Endodermal cell (in vitro differentiated cells): ENCODE results near the gene GALR2. TPM values are rescaled to one million over a fixed set of nuclear protein-coding genes. Genes with fewer than 3 reads are reported as not detected.

Experiments used
- DNase-seq: peaks from one replicate; pipeline ENCODE4 v3.0.0-alpha.2; 2017
- H3K27ac ChIP-seq: 2 replicates; pipeline ENCODE4 v1.5.1; 2013; ENCODE audit warnings: mild to moderate bottlenecking, low read depth, low read length, moderate library complexity
- H3K27me3 ChIP-seq: 2 replicates; pipeline ENCODE4 v1.6.1; 2013; ENCODE audit warnings: mild to moderate bottlenecking, low read length, moderate library complexity; ENCODE audit not compliant: insufficient read depth, control insufficient read depth, poor library complexity, severe bottlenecking
- H3K36me3 ChIP-seq: 2 replicates; pipeline ENCODE4 v1.7.0; 2013; ENCODE audit warnings: mild to moderate bottlenecking, low read length, moderate library complexity; ENCODE audit not compliant: control insufficient read depth, insufficient read depth
- H3K4me1 ChIP-seq: one replicate; pipeline ENCODE4 v1.7.0; 2013; ENCODE audit warnings: low read length; ENCODE audit not compliant: control insufficient read depth, insufficient read depth
- H3K4me3 ChIP-seq: 2 replicates; pipeline ENCODE4 v1.5.1; 2013; ENCODE audit warnings: mild to moderate bottlenecking, low read length, moderate library complexity
- H3K9ac ChIP-seq: 2 replicates; pipeline ENCODE4 v1.6.1; 2013; ENCODE audit warnings: mild to moderate bottlenecking, low read length, moderate library complexity; ENCODE audit not compliant: poor library complexity, severe bottlenecking; ENCODE audit errors: extremely low read depth
- H3K9me3 ChIP-seq: 2 replicates; pipeline ENCODE4 v1.6.1; 2013; ENCODE audit warnings: mild to moderate bottlenecking, low read length, moderate library complexity; ENCODE audit not compliant: control insufficient read depth
- H3K27ac Mint-ChIP-seq: 2 replicates; pipeline ENCODE4 v1.8.0; 2020; ENCODE audit warnings: mixed read lengths
- H3K27me3 Mint-ChIP-seq: 2 replicates; pipeline ENCODE4 v1.8.0; 2021; ENCODE audit warnings: mild to moderate bottlenecking, mixed read lengths; ENCODE audit not compliant: insufficient read depth
- H3K36me3 Mint-ChIP-seq: 2 replicates; pipeline ENCODE4 v1.8.0; 2020; ENCODE audit warnings: low read depth, mixed read lengths
- H3K4me1 Mint-ChIP-seq: 2 replicates; pipeline ENCODE4 v1.8.0; 2020; ENCODE audit warnings: mixed read lengths
- H3K4me3 Mint-ChIP-seq: 2 replicates; pipeline ENCODE4 v1.8.0; 2020; ENCODE audit warnings: mild to moderate bottlenecking, moderate library complexity, mixed read lengths
- H3K9me3 Mint-ChIP-seq: 2 replicates; pipeline ENCODE4 v1.8.0; 2020; ENCODE audit warnings: mild to moderate bottlenecking, mixed read lengths
- CTCF ChIP-seq: fragments of 200-600 bp; sonication (generic); conservative IDR thresholded peaks from 2 replicates; pipeline ENCODE4 v1.5.0; 2021; ENCODE audit warnings: antibody characterized with exemption, mild to moderate bottlenecking
- WGBS, 2 experiments: methylation state at CpG; one replicate each; pipeline versions ENCODE4 v1.1.5 to v1.1.7; 2013; ENCODE audit warnings: missing lambda C conversion rate in 2 of 2, mixed read lengths in 1 of 2; ENCODE audit not compliant: insufficient coverage in 1 of 2, insufficient read length in 1 of 2; 5-methylcytosine and 5-hydroxymethylcytosine counted together
- total RNA-seq, 2 donors: library from RNA; stranded (reverse); fragmentation: NEBNext Ultra II Directional in 1 of 2; extraction: Animal tissue kit (Norgen Biotek cat#: 25700) in 1 of 2; gene quantifications; 2 replicates in 1 of 2; 3 replicates in 1 of 2; pipeline ENCODE4 v1.2.1, GENCODE V29; 2021

Gene GALR2
- total RNA-seq, 2 donors from 2014 or later, result not detected

GRCh38 chr17:76104140-76104895 is 29.7 kb downstream of the GALR2 start:
- Histone ChIP-seq H3K4me1 (peaks cover 6% of the 10 kb centered on the region), H3K9ac (peak overlapping the region; percentile 65), H3K36me3 (peaks cover 29% of the 10 kb centered on the region), H3K9me3 (no peaks in the 10 kb centered on the region), H3K4me3 (peak overlapping the region; percentile 93), H3K27me3 (no peaks in the 10 kb centered on the region), H3K27ac (no peak overlapping the region)
- peak; percentile 52 for DNase-seq
- WGBS, 2 experiments, result 91% methylated on average over 17 to 29 of the region's 29 CpGs
- peaks cover 3% of the 10 kb centered on the region for H3K9me3 Mint-ChIP-seq
- H3K4me3 Mint-ChIP-seq, result peak overlapping the region; percentile 97
- peak overlapping the region; percentile 98 for H3K27ac Mint-ChIP-seq
- H3K36me3 Mint-ChIP-seq, result peaks cover 22% of the 10 kb centered on the region
- H3K4me1 Mint-ChIP-seq, result peaks cover 15% of the 10 kb centered on the region
- no peak for TF ChIP-seq CTCF
- H3K27me3 Mint-ChIP-seq, result no peaks in the 10 kb centered on the region

GRCh38 chr17:76104896-76105231 is 30.3 kb downstream of the GALR2 start:
- H3K9me3 Mint-ChIP-seq, result peaks cover 3% of the 10 kb centered on the region
- peak overlapping the region; percentile 39 for H3K27ac Mint-ChIP-seq
- Histone ChIP-seq H3K4me1 (peaks cover 6% of the 10 kb centered on the region), H3K9ac (no peak overlapping the region), H3K27ac (no peak overlapping the region), H3K4me3 (no peak overlapping the region), H3K36me3 (peaks cover 24% of the 10 kb centered on the region), H3K9me3 (no peaks in the 10 kb centered on the region), H3K27me3 (no peaks in the 10 kb centered on the region)
- DNase-seq, result peak; percentile 55
- H3K36me3 Mint-ChIP-seq, result peaks cover 17% of the 10 kb centered on the region
- H3K4me3 Mint-ChIP-seq, result peak overlapping the region; percentile 97
- WGBS, 2 experiments, result 96 to 100% methylated on average over 3 to 4 of the region's 5 CpGs
- peaks cover 15% of the 10 kb centered on the region for H3K4me1 Mint-ChIP-seq
- H3K27me3 Mint-ChIP-seq, result no peaks in the 10 kb centered on the region
- no peak for TF ChIP-seq CTCF

GRCh38 chr17:76106703-76107102 is 32.1 kb downstream of the GALR2 start:
- TF ChIP-seq CTCF, result no peak
- Histone ChIP-seq H3K36me3 (peaks cover 7% of the 10 kb centered on the region), H3K27me3 (no peaks in the 10 kb centered on the region), H3K4me1 (peaks cover 6% of the 10 kb centered on the region), H3K9me3 (no peaks in the 10 kb centered on the region), H3K4me3 (peak overlapping the region; percentile 26), H3K9ac (no peak overlapping the region), H3K27ac (no peak overlapping the region)
- DNase-seq, result no peak
- Mint-ChIP-seq H3K27ac (no peak overlapping the region), H3K4me1 (peaks cover 15% of the 10 kb centered on the region), H3K36me3 (peaks cover 6% of the 10 kb centered on the region), H3K4me3 (no peak overlapping the region), H3K27me3 (no peaks in the 10 kb centered on the region), H3K9me3 (peaks cover 3% of the 10 kb centered on the region)
- 92 to 100% methylated on average over 1 to 2 of the region's 3 CpGs for WGBS, 2 experiments
